Endothelial cell of umbilical vein (primary cell): ENCODE results near the gene ARID3B. TPM values are rescaled to one million over a fixed set of nuclear protein-coding genes. Genes with fewer than 3 reads are reported as not detected.
A peak's percentile ranks its signal among the peaks of the same experiment; 100 is the strongest.

Experiments used
- BruUV-seq: library from RNA; stranded (reverse); fragments of 400-500 nt; replicated peaks from 2 replicates; lab custom pipeline; 2021; lab: Mats Ljungman, UMichigan
- CTCF ChIA-PET: fragments of 300-600, 350-600 bp; sonication (Branson Sonifier 250); formaldehyde crosslinking; loops from one replicate; lab custom pipeline; 2021; ENCODE audit warnings: antibody characterized with exemption, inconsistent platforms; lab: Charles Lee
- POLR2A ChIA-PET: fragments of 300-600, 350-600 bp; sonication (Branson Sonifier 250); formaldehyde crosslinking; loops from one replicate; lab custom pipeline; 2021; ENCODE audit warnings: antibody characterized with exemption, inconsistent platforms; lab: Charles Lee
- DNase-seq: peaks from one replicate; pipeline ENCODE4 v3.0.0-alpha.2; 2011; ENCODE audit warnings: low read depth, low spot score
- FAIRE-seq: peaks from 2 replicates; lab custom pipeline; 2011; peaks lifted over from hg19 to GRCh38; lab: Jason Lieb, UNC
- H2AFZ ChIP-seq: 2 replicates; pipeline ENCODE4 v1.6.0; 2012; ENCODE audit warnings: low read depth, low read length, control low read depth, inconsistent platforms
- H3K27ac ChIP-seq: 2 replicates; pipeline ENCODE4 v1.5.1; 2011; ENCODE audit warnings: low read depth, mild to moderate bottlenecking, control low read depth, low read length, moderate library complexity; ENCODE audit not compliant: insufficient read depth
- H3K27me3 ChIP-seq, 2 experiments: 2 replicates each; pipeline versions ENCODE4 v1.6.0 to v1.6.1; 2011; ENCODE audit warnings: low read length in 2 of 2, mixed read lengths in 1 of 2; ENCODE audit not compliant: control insufficient read depth in 2 of 2, insufficient read depth in 2 of 2
- H3K36me3 ChIP-seq, 2 experiments: 2 replicates in 1 of 2; 3 replicates in 1 of 2; pipeline ENCODE4 v1.5.1; 2011; ENCODE audit warnings: low read length in 2 of 2, mild to moderate bottlenecking in 1 of 2, moderate library complexity in 1 of 2; ENCODE audit not compliant: control insufficient read depth in 2 of 2, insufficient read depth in 2 of 2; ENCODE audit errors: extremely low read depth in 1 of 2
- H3K4me1 ChIP-seq: 3 replicates; pipeline ENCODE4 v1.5.1; 2011; ENCODE audit warnings: mild to moderate bottlenecking, low read length; ENCODE audit not compliant: control insufficient read depth, insufficient read depth; ENCODE audit errors: extremely low read depth
- H3K4me2 ChIP-seq: 2 replicates; pipeline ENCODE4 v1.6.1; 2011; ENCODE audit warnings: low read length, control low read depth, mixed read lengths; ENCODE audit not compliant: insufficient read depth
- H3K4me3 ChIP-seq, 3 experiments: fragments of 200-600 bp in 1 of 3; sonication (generic), shearing (Covaris generic) in 1 of 3; replicated peaks in 1 of 3; 2 replicates each; pipeline ENCODE4 v1.5.1; 2011 to 2016; ENCODE audit warnings: control low read depth in 3 of 3, low read length in 3 of 3, mild to moderate bottlenecking in 2 of 3, inconsistent platforms in 1 of 3, low read depth in 1 of 3, moderate library complexity in 1 of 3; ENCODE audit not compliant: insufficient read depth in 1 of 3
- H3K79me2 ChIP-seq: 2 replicates; pipeline ENCODE4 v1.6.0; 2012; ENCODE audit warnings: low read length, inconsistent platforms; ENCODE audit not compliant: control insufficient read depth, insufficient read depth
- H3K9ac ChIP-seq: replicated peaks from 2 replicates; pipeline ENCODE3; 2011; ENCODE audit warnings: low read length, control low read depth; ENCODE audit not compliant: insufficient read depth; ENCODE audit errors: extremely low read depth
- H3K9me1 ChIP-seq: replicated peaks from 3 replicates; pipeline ENCODE4 v1.6.0; 2011; ENCODE audit warnings: mild to moderate bottlenecking, low read length; ENCODE audit not compliant: control insufficient read depth, insufficient read depth; ENCODE audit errors: extremely low read depth
- H3K9me3 ChIP-seq: replicated peaks from 2 replicates; pipeline ENCODE4 v1.5.1; 2012; ENCODE audit warnings: low read length, inconsistent platforms; ENCODE audit not compliant: control insufficient read depth, insufficient read depth
- H4K20me1 ChIP-seq: replicated peaks from 2 replicates; pipeline ENCODE3; 2011; ENCODE audit warnings: mild to moderate bottlenecking, low read length; ENCODE audit not compliant: control insufficient read depth, insufficient read depth; ENCODE audit errors: extremely low read depth
- CTCF ChIP-seq, 2 donors: IDR thresholded peaks; 1 replicate in 1 of 2; 2 replicates in 1 of 2; pipeline ENCODE4 v1.5.1; 2011; ENCODE audit warnings: low read length in 2 of 2, mild to moderate bottlenecking in 2 of 2, moderate library complexity in 2 of 2, control low read depth in 1 of 2, inconsistent platforms in 1 of 2, low read depth in 1 of 2; ENCODE audit not compliant: insufficient read depth in 1 of 2; ENCODE audit errors: extremely low read depth in 1 of 2
- EZH2 ChIP-seq: IDR thresholded peaks from 2 replicates; pipeline ENCODE4 v1.6.1; 2012; ENCODE audit warnings: borderline replicate concordance, low read depth, mild to moderate bottlenecking, moderate library complexity, low read length, inconsistent platforms; ENCODE audit not compliant: severe bottlenecking
- FOS ChIP-seq: IDR thresholded peaks from 2 replicates; pipeline ENCODE4 v1.6.1; 2011; ENCODE audit warnings: mild to moderate bottlenecking, low read length, moderate library complexity, borderline replicate concordance; ENCODE audit not compliant: insufficient read depth
- GATA2 ChIP-seq: IDR thresholded peaks from 2 replicates; pipeline ENCODE4 v1.7.0; 2011; ENCODE audit warnings: low read depth, mild to moderate bottlenecking, moderate library complexity, mixed read lengths, low read length; ENCODE audit not compliant: insufficient read length, insufficient read depth
- JUN ChIP-seq: IDR thresholded peaks from 2 replicates; pipeline ENCODE4 v1.6.1; 2011; ENCODE audit warnings: borderline replicate concordance, low read depth; ENCODE audit not compliant: insufficient read length, insufficient read depth
- MAX ChIP-seq: IDR thresholded peaks from 2 replicates; pipeline ENCODE4 v1.6.1; 2011; ENCODE audit not compliant: insufficient read depth, insufficient read length
- MYC ChIP-seq: IDR thresholded peaks from one replicate; pipeline ENCODE4 v1.6.1; 2011; ENCODE audit warnings: mild to moderate bottlenecking, low read depth, low read length
- POLR2A ChIP-seq: IDR thresholded peaks from 2 replicates; pipeline ENCODE4 v1.6.1; 2012; ENCODE audit warnings: low read depth, mild to moderate bottlenecking, control low read depth, low read length
- POLR2AphosphoS5 ChIP-seq: IDR thresholded peaks from 2 replicates; pipeline ENCODE4 v1.6.1; 2012; ENCODE audit warnings: low read depth, mild to moderate bottlenecking, control low read depth, low read length, moderate library complexity; ENCODE audit not compliant: insufficient read depth
- dilution Hi-C: fragments of 300-500 bp; cut with MboI; formaldehyde crosslinking; loops from one replicate; pipeline ENCODE4 v1.15.0; 2019; ENCODE audit warnings: low sequenced_read_pairs; ENCODE audit not compliant: extremely low pct_ligation_motif_present
- intact Hi-C: fragments of 100-400 bp; cut with micrococcal nuclease; formaldehyde crosslinking; loops from one replicate; pipeline ENCODE4 v1.10.0; 2022
- polyA plus RNA-seq, 4 experiments: library from polyadenylated mRNA; depleted of rRNA in 3 of 4; stranded (reverse) in 3 of 4; unstranded in 1 of 4; fragments of >200 nt; gene quantifications; 2 replicates each; pipeline versions ENCODE4 v1.2.1 to v1.2.3, GENCODE V29; 2011 to 2012; ENCODE audit warnings: missing spikeins in 1 of 4
- total RNA-seq: library from RNA; stranded (reverse); gene quantifications from 2 replicates; pipeline ENCODE4 v1.2.3, GENCODE V29; 2021

ARID3B gene
- total and polyA plus RNA-seq, 2 donors (not counting 3 experiments of a cell fraction or from before 2014, with no cell fraction given), result 6.2 to 10.0 TPM

- no TSS peak for BruUV-seq
- H3K9me1 ChIP-seq, result no peaks in the 10 kb centered on the region
- CTCF ChIA-PET, result interaction anchor here (1.0 to 18.1 kb wide), 2 partner anchors 12 to 126 kb away, joined by 4 to 696 read pairs; no protein-coding TSS in a partner anchor
- dilution Hi-C loops, result loop anchor here (25.0 kb wide), 1 partner anchor 119 kb away; no protein-coding TSS in a partner anchor
- TF ChIP-seq JUN (no peak), MAX (no peak), FOS (no peak), POLR2AphosphoS5 (no peak), POLR2A (no peak), GATA2 (no peak), CTCF (IDR thresholded peaks at IDR 0.05; ENCODE audit: extremely low read depth in 1 of 2, insufficient read depth in 1 of 2, low read depth in 1 of 2, low read length in 2 of 2) (no peak), MYC (no peak), EZH2 (no peak)
- H4K20me1 ChIP-seq, result no peaks in the 10 kb centered on the region
- FAIRE-seq, result no peak
- no peaks in the 10 kb centered on the region for H3K9me3 ChIP-seq
- H2AFZ ChIP-seq, result no peak overlapping the region
- peaks cover 18% of the 10 kb centered on the region for H3K4me1 ChIP-seq
- H3K36me3 ChIP-seq, result peaks cover 2 to 6% of the 10 kb centered on the region in 2 experiments
- H3K9ac ChIP-seq, result no peak overlapping the region
- no peak for DNase-seq
- H3K27ac ChIP-seq, result peak overlapping the region; percentile 6
- intact Hi-C loops, result no loop called here
- H3K27me3 ChIP-seq, result no peaks in the 10 kb centered on the region
- H3K4me2 ChIP-seq, result no peak overlapping the region
- no peaks in the 10 kb centered on the region for H3K79me2 ChIP-seq
- H3K4me3 ChIP-seq, result no peak overlapping the region
- POLR2A ChIA-PET, result no interaction called here
Measured at GRCh38 chr15:74643665-74644204, 102.7 kb downstream of the ARID3B start.
